ENCODE results near the gene BRD3.

The BRD3 gene

DNA sequence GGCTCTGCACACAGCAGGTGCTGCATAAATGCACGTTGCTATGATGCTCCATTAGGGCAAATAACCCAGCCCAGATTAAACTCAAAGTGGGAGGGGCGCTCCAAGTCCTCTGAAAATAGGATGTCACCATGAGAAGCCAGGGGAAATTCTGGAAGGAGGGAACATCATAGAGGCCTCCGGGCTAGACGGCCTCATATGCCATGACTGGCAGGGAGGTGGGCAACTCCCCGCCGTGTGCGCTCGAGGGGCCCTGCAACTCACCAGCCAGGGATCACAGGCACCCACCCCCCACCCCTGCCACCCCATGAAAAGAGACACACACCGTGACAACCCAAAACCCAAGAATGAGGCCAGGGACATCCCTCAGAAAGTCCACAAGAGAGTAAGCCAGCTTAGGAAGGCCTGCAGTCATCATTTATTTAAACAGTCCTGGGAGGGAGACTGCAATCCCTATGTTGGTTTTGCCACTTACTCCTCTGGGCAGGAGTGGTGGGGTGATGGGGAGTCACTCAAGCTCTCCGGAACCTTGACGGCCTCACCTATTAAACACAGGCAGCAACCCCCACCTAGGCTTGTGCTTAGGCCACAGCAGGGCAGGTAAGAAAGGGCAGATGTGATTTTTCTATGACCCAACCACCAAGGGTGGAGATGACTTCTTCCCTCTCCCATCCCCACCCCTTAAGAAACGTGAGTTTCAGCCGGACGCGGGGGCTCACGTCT, 79.7 kb downstream of the BRD3 start:
- Histone ChIP-seq H3K4me1 (ENCODE audit: insufficient read depth, poor library complexity, severe bottlenecking) (no peaks in the 10 kb centered on the region), H3K4me3 (ENCODE audit: severe bottlenecking) (no peak overlapping the region), H3K27ac (ENCODE audit: poor library complexity, severe bottlenecking) (no peak overlapping the region), H3K36me3 (ENCODE audit: low read depth) (peaks cover 27% of the 10 kb centered on the region), H3K9me3 (ENCODE audit: severe bottlenecking) (no peaks in the 10 kb centered on the region), H3K27me3 (ENCODE audit: insufficient read depth, poor library complexity, severe bottlenecking) (no peaks in the 10 kb centered on the region)
- TF ChIP-seq, protein P1, sequence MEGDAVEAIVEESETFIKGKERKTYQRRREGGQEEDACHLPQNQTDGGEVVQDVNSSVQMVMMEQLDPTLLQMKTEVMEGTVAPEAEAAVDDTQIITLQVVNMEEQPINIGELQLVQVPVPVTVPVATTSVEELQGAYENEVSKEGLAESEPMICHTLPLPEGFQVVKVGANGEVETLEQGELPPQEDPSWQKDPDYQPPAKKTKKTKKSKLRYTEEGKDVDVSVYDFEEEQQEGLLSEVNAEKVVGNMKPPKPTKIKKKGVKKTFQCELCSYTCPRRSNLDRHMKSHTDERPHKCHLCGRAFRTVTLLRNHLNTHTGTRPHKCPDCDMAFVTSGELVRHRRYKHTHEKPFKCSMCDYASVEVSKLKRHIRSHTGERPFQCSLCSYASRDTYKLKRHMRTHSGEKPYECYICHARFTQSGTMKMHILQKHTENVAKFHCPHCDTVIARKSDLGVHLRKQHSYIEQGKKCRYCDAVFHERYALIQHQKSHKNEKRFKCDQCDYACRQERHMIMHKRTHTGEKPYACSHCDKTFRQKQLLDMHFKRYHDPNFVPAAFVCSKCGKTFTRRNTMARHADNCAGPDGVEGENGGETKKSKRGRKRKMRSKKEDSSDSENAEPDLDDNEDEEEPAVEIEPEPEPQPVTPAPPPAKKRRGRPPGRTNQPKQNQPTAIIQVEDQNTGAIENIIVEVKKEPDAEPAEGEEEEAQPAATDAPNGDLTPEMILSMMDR (IDR thresholded peaks at IDR 0.05; ENCODE audit: poor library complexity, severe bottlenecking) = no peak
- ATAC-seq (ENCODE audit: low read depth) (no peak), DNase-seq (ENCODE audit: low spot score) (no peak)

DNA sequence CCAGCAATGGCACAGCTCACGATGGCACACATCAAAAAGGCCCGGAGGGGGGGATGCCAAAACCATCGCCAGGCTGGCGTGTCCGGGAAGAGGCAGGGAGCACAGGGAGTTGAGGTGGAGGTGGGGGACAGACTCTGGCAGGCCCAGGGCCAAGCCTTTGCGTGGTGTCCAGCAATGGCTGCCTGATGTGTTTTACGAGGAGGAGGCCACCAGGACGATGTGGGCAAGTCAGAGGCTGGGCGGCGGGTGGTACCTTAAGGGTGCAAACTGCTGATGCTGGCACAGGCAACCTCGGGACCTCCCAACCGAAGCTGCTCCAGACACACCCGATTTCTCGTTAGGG, 80.4 kb downstream of the BRD3 start:
- H3K4me3 ChIP-seq (ENCODE audit: severe bottlenecking) = no peak overlapping the region
- TF ChIP-seq, protein P1 (IDR thresholded peaks at IDR 0.05; ENCODE audit: poor library complexity, severe bottlenecking) = no peak
- no peaks in the 10 kb centered on the region for H3K9me3 ChIP-seq (ENCODE audit: severe bottlenecking)
- no peak for DNase-seq (ENCODE audit: low spot score)
- peaks cover 27% of the 10 kb centered on the region for H3K36me3 ChIP-seq (ENCODE audit: low read depth)
- H3K27me3 ChIP-seq (ENCODE audit: insufficient read depth, poor library complexity, severe bottlenecking) = no peaks in the 10 kb centered on the region
- no peak for ATAC-seq (ENCODE audit: low read depth)
- H3K4me1 ChIP-seq (ENCODE audit: insufficient read depth, poor library complexity, severe bottlenecking) = no peaks in the 10 kb centered on the region
- no peak overlapping the region for H3K27ac ChIP-seq (ENCODE audit: poor library complexity, severe bottlenecking)

DNA sequence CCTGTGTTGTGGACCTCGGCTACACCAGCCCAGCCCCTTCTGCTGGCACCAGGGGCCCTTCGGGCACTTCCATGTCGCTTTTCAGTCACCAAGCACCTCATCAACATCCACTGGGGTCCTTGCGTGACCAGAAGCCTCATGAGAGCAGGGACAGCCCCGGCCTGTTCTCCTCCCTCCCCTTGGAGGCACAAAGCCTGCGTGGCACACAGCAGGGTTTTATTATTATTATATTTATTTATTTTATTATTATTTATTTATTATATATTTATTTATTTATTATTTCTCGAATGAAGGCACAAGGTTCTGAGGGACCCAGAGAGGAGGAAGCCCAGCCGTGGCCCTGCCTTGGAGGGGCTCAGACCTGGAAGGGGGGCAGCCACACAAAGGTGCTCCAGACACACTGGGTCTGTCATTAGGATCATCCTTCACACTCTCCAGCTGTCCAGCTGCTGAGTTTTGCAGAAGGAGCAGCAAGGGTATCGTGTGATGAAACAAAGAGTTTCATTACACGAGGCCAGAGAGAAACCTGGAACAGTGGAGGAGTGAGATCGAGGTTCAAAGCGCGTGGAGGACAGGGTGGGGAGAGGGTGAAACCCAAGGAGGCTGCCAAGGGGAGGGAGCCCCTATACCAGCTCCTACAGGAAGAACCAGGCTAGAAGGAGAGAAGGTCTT, 80.9 kb downstream of the BRD3 start:
- ATAC-seq (ENCODE audit: low read depth) = no peak

DNA sequence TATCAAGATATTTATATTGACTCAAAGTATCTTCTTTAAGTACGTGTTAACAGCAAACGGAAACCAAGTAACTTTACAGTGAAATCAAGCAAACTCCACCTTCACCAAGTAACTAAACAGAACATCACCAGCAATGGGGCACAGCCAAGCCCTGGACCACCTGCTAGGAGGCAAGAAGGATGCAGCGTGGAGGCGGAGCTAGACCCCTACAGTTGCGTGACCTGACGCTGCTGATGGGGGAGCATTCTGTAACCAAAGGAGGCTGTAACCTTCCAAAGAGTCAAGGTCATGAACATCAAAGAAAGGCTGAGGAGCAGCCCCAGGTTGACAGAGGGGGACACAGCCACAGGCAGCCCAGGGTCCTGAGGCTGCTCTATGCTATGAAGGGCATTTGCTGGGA, 81.8 kb downstream of the BRD3 start:
- ATAC-seq (ENCODE audit: low read depth) = no peak
- TF ChIP-seq, protein P1 (IDR thresholded peaks at IDR 0.05; ENCODE audit: poor library complexity, severe bottlenecking) = no peak
- H3K4me1 ChIP-seq (ENCODE audit: insufficient read depth, poor library complexity, severe bottlenecking) = no peaks in the 10 kb centered on the region
- no peaks in the 10 kb centered on the region for H3K9me3 ChIP-seq (ENCODE audit: severe bottlenecking)
- H3K27ac ChIP-seq (ENCODE audit: poor library complexity, severe bottlenecking) = no peak overlapping the region
- DNase-seq (ENCODE audit: low spot score) = no peak
- no peak overlapping the region for H3K4me3 ChIP-seq (ENCODE audit: severe bottlenecking)
- H3K27me3 ChIP-seq (ENCODE audit: insufficient read depth, poor library complexity, severe bottlenecking) = no peaks in the 10 kb centered on the region
- peaks cover 27% of the 10 kb centered on the region for H3K36me3 ChIP-seq (ENCODE audit: low read depth)

More for the DNA sequence above, 80.9 kb downstream of the BRD3 start:
- H3K9me3 ChIP-seq (ENCODE audit: severe bottlenecking) = no peaks in the 10 kb centered on the region
- peaks cover 27% of the 10 kb centered on the region for H3K36me3 ChIP-seq (ENCODE audit: low read depth)
- no peak overlapping the region for H3K4me3 ChIP-seq (ENCODE audit: severe bottlenecking)
- H3K27ac ChIP-seq (ENCODE audit: poor library complexity, severe bottlenecking) = no peak overlapping the region
- TF ChIP-seq, protein P1 (IDR thresholded peaks at IDR 0.05; ENCODE audit: poor library complexity, severe bottlenecking) = no peak
- no peak for DNase-seq (ENCODE audit: low spot score)
- H3K4me1 ChIP-seq (ENCODE audit: insufficient read depth, poor library complexity, severe bottlenecking) = no peaks in the 10 kb centered on the region
- no peaks in the 10 kb centered on the region for H3K27me3 ChIP-seq (ENCODE audit: insufficient read depth, poor library complexity, severe bottlenecking)
